Neural cell (in vitro differentiated cells): ENCODE measurements around the gene CDC6. TPM values are rescaled to one million over a fixed set of nuclear protein-coding genes. Genes with fewer than 3 reads are reported as not detected.

Source experiments
- H2AFZ ChIP-seq: fragments of 200-600, 300-800 bp; sonication (generic), shearing (Covaris generic); 2 replicates; pipeline ENCODE4 v1.6.0; 2014; ENCODE audit warnings: low read depth, mild to moderate bottlenecking, antibody characterized with exemption, low read length, moderate library complexity
- H3F3A ChIP-seq: fragments of 200-600 bp; shearing (Covaris generic); 2 replicates; pipeline ENCODE4 v1.6.1; 2016; ENCODE audit warnings: mild to moderate bottlenecking, moderate library complexity, mixed read lengths, antibody characterized with exemption, low read length; ENCODE audit not compliant: insufficient read depth, poor library complexity, severe bottlenecking
- H3K27ac ChIP-seq: fragments of 200-600, 300-800 bp; sonication (generic), shearing (Covaris generic); 2 replicates; pipeline ENCODE4 v1.5.1; 2014; ENCODE audit warnings: mild to moderate bottlenecking, low read length, moderate library complexity
- H3K27me3 ChIP-seq: fragments of 300-800, 200-600 bp; sonication (generic), shearing (Covaris generic); 2 replicates; pipeline ENCODE4 v1.6.0; 2014; ENCODE audit warnings: mild to moderate bottlenecking, low read depth, low read length, moderate library complexity; ENCODE audit not compliant: insufficient read depth
- H3K36me3 ChIP-seq: fragments of 300-800, 200-600 bp; sonication (generic), shearing (Covaris generic); 2 replicates; pipeline ENCODE4 v1.5.1; 2014; ENCODE audit warnings: mild to moderate bottlenecking, antibody characterized with exemption, low read length, moderate library complexity; ENCODE audit not compliant: insufficient read depth
- H3K4me2 ChIP-seq: fragments of 300-800, 200-600 bp; sonication (generic), shearing (Covaris generic); 2 replicates; pipeline ENCODE4 v1.6.0; 2014; ENCODE audit warnings: mild to moderate bottlenecking, low read length
- H3K4me3 ChIP-seq: fragments of 300-800, 200-600 bp; sonication (generic), shearing (Covaris generic); 2 replicates; pipeline ENCODE4 v1.5.1; 2014; ENCODE audit warnings: mild to moderate bottlenecking, low read length, moderate library complexity
- H3K79me2 ChIP-seq: fragments of 200-600 bp; shearing (Covaris generic); replicated peaks from 2 replicates; pipeline ENCODE4 v1.6.0; 2014; ENCODE audit warnings: mild to moderate bottlenecking, low read length, moderate library complexity; ENCODE audit not compliant: insufficient read depth
- H3K9ac ChIP-seq: fragments of 300-800, 200-600 bp; sonication (generic), shearing (Covaris generic); 2 replicates; pipeline ENCODE4 v1.6.1; 2016; ENCODE audit warnings: mild to moderate bottlenecking, low read length, mixed read lengths
- H3K9me2 ChIP-seq: fragments of 200-600 bp; shearing (Covaris generic); 2 replicates; pipeline ENCODE4 v1.6.1; 2016; ENCODE audit warnings: mild to moderate bottlenecking, low read length, mixed read lengths; ENCODE audit not compliant: insufficient read depth
- H3K9me3 ChIP-seq: fragments of 200-600, 300-800 bp; sonication (generic), shearing (Covaris generic); 2 replicates; pipeline ENCODE4 v1.6.1; 2016; ENCODE audit warnings: mild to moderate bottlenecking, mixed run types, low read length, moderate library complexity, mixed read lengths
- H4K20me1 ChIP-seq: fragments of 200-600 bp; shearing (Covaris generic); 2 replicates; pipeline ENCODE4 v1.6.1; 2016; ENCODE audit warnings: mild to moderate bottlenecking, mixed run types; ENCODE audit not compliant: insufficient read depth
- EP300 ChIP-seq: fragments of 450-650 bp; conservative IDR thresholded peaks from 2 replicates; pipeline ENCODE4 v1.6.1; 2014; ENCODE audit warnings: antibody characterized with exemption, mild to moderate bottlenecking, moderate library complexity; ENCODE audit not compliant: poor library complexity, severe bottlenecking
- EZH2 ChIP-seq: fragments of 200-600, 300-800 bp; shearing (Covaris generic), sonication (generic); IDR thresholded peaks from 2 replicates; pipeline ENCODE4 v1.6.1; 2014; ENCODE audit warnings: antibody characterized with exemption, low read length, borderline replicate concordance, mild to moderate bottlenecking; ENCODE audit not compliant: insufficient read depth, poor library complexity, severe bottlenecking
- MXI1 ChIP-seq: fragments of 450-650 bp; conservative IDR thresholded peaks from 2 replicates; pipeline ENCODE4 v1.6.1; 2014; ENCODE audit warnings: antibody characterized with exemption, mild to moderate bottlenecking; ENCODE audit not compliant: poor library complexity, severe bottlenecking
- POLR2AphosphoS5 ChIP-seq: IDR thresholded peaks from 2 replicates; pipeline ENCODE4 v1.6.1; 2012
- RAD21 ChIP-seq: fragments of 450-650 bp; conservative IDR thresholded peaks from 2 replicates; pipeline ENCODE4 v1.6.1; 2014; ENCODE audit warnings: antibody characterized with exemption, mild to moderate bottlenecking, moderate library complexity
- SMC3 ChIP-seq: fragments of 450-650 bp; conservative IDR thresholded peaks from 2 replicates; pipeline ENCODE4 v1.6.1; 2014; ENCODE audit warnings: antibody characterized with exemption, mild to moderate bottlenecking, moderate library complexity; ENCODE audit not compliant: poor library complexity
- TAF1 ChIP-seq: IDR thresholded peaks from 2 replicates; pipeline ENCODE4 v1.6.1; 2012; ENCODE audit warnings: low read depth
- polyA plus RNA-seq: library from polyadenylated mRNA; depleted of rRNA; stranded (reverse); fragments of >200 nt; gene quantifications from 2 replicates; pipeline ENCODE4 v1.2.3, GENCODE V29; 2014
- TF ChIP-seq, protein P1 (sequence below): fragments of 450-650 bp; IDR thresholded peaks from 2 replicates; pipeline ENCODE4 v1.5.1; 2014; ENCODE audit warnings: antibody characterized with exemption, mild to moderate bottlenecking, moderate library complexity; ENCODE audit not compliant: poor library complexity, severe bottlenecking
- TF ChIP-seq, protein P2 (sequence below): IDR thresholded peaks from 2 replicates; pipeline ENCODE4 v1.6.1; 2012; ENCODE audit warnings: borderline replicate concordance

Gene CDC6
- polyA plus RNA-seq, 1 donor from 2014 or later = 2.2 TPM

DNA sequence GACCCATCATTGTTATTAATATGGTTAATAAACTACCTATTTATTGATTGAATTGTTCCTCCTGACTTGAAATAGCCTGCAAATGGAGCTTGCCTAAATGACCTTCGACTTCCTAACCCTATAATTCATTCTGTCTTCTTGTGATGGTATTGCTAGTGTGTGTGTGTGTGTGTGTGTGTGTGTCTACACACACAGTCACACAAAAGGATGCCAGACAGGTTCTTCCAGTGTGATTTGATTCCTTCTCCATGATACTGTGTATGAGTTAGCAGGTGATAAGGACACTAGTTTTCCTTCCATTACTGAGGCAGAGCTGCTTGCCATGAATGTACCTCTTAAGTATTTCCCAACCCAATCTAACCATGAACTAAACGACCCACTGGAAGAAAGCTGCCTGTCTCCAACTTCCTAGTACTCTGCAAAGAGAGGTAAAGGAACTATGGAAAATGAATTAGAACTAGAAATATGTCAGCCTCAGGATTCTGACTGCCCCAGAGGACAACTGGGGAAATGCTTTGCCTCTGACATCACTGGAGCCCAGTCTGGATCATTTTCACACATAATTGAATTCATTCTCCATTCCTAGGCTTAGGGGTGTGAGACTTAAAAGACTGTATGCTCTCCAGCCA lies 3.5 kb upstream of the CDC6 start:
- Histone ChIP-seq H3F3A (no peaks in the 10 kb centered on the region), H3K27me3 (no peaks in the 10 kb centered on the region), H3K9ac (no peak overlapping the region), H3K4me3 (no peak overlapping the region), H3K4me2 (no peak overlapping the region), H3K79me2 (peaks cover 4% of the 10 kb centered on the region), H4K20me1 (no peaks in the 10 kb centered on the region), H3K27ac (no peak overlapping the region), H3K9me3 (no peaks in the 10 kb centered on the region), H3K36me3 (peaks cover 13% of the 10 kb centered on the region), H3K9me2 (no peaks in the 10 kb centered on the region), H2AFZ (no peak overlapping the region)
- TF ChIP-seq SMC3 = no peak
- TF ChIP-seq, protein P1, sequence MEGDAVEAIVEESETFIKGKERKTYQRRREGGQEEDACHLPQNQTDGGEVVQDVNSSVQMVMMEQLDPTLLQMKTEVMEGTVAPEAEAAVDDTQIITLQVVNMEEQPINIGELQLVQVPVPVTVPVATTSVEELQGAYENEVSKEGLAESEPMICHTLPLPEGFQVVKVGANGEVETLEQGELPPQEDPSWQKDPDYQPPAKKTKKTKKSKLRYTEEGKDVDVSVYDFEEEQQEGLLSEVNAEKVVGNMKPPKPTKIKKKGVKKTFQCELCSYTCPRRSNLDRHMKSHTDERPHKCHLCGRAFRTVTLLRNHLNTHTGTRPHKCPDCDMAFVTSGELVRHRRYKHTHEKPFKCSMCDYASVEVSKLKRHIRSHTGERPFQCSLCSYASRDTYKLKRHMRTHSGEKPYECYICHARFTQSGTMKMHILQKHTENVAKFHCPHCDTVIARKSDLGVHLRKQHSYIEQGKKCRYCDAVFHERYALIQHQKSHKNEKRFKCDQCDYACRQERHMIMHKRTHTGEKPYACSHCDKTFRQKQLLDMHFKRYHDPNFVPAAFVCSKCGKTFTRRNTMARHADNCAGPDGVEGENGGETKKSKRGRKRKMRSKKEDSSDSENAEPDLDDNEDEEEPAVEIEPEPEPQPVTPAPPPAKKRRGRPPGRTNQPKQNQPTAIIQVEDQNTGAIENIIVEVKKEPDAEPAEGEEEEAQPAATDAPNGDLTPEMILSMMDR = no peak

DNA sequence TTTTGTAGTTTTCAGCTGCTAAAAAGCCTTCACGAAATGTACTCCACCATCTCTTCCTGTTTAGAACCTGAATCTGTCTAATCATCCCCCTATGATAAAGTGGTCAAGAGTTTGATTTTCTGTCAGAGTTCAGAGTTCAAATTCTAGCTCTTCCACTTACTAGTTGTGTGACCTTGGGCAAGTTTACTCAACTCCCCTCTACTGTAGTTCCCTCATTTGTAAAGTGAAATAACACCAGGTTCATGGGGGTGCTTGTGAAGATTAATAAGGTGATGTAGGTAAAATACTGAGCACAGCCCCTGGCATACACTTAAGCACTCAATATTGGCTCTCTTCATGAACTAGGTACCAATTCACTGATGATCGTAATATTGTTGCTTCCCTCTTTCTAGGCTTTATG lies 1.2 kb upstream of the CDC6 start:
- H3K9me3 ChIP-seq = no peaks in the 10 kb centered on the region

More for the DNA sequence above, 1.2 kb upstream of the CDC6 start:
- H3K4me2 ChIP-seq = no peak overlapping the region
- H3K27me3 ChIP-seq = no peaks in the 10 kb centered on the region
- no peak overlapping the region for H3K27ac ChIP-seq
- peaks cover 5% of the 10 kb centered on the region for H3K79me2 ChIP-seq
- H2AFZ ChIP-seq = no peak overlapping the region
- no peaks in the 10 kb centered on the region for H3F3A ChIP-seq
- no peaks in the 10 kb centered on the region for H4K20me1 ChIP-seq
- H3K36me3 ChIP-seq = peaks cover 4% of the 10 kb centered on the region
- no peak overlapping the region for H3K9ac ChIP-seq
- H3K4me3 ChIP-seq = no peak overlapping the region
- TF ChIP-seq RAD21 (no peak), POLR2AphosphoS5 (no peak), MXI1 (no peak), EP300 (no peak), SMC3 (no peak), EZH2 (no peak), TAF1 (no peak)
- TF ChIP-seq, protein P2, sequence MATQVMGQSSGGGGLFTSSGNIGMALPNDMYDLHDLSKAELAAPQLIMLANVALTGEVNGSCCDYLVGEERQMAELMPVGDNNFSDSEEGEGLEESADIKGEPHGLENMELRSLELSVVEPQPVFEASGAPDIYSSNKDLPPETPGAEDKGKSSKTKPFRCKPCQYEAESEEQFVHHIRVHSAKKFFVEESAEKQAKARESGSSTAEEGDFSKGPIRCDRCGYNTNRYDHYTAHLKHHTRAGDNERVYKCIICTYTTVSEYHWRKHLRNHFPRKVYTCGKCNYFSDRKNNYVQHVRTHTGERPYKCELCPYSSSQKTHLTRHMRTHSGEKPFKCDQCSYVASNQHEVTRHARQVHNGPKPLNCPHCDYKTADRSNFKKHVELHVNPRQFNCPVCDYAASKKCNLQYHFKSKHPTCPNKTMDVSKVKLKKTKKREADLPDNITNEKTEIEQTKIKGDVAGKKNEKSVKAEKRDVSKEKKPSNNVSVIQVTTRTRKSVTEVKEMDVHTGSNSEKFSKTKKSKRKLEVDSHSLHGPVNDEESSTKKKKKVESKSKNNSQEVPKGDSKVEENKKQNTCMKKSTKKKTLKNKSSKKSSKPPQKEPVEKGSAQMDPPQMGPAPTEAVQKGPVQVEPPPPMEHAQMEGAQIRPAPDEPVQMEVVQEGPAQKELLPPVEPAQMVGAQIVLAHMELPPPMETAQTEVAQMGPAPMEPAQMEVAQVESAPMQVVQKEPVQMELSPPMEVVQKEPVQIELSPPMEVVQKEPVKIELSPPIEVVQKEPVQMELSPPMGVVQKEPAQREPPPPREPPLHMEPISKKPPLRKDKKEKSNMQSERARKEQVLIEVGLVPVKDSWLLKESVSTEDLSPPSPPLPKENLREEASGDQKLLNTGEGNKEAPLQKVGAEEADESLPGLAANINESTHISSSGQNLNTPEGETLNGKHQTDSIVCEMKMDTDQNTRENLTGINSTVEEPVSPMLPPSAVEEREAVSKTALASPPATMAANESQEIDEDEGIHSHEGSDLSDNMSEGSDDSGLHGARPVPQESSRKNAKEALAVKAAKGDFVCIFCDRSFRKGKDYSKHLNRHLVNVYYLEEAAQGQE = no peak
- TF ChIP-seq, protein P1 = no peak
- no peaks in the 10 kb centered on the region for H3K9me2 ChIP-seq
